Peyer's patch (tissue), 4 donors: ENCODE data around the gene CWC27.

ENCODE experiments used
- CTCF ChIP-seq, 6 experiments: fragments of 450-650 bp in 4 of 6; fragments of 200-600 bp in 2 of 6; sonication (generic) in 1 of 6; IDR thresholded peaks; one replicate each; pipeline ENCODE4 v1.5.1; 2017 to 2019; ENCODE audit warnings: antibody characterized with exemption in 6 of 6, mild to moderate bottlenecking in 3 of 6, moderate library complexity in 1 of 6
- POLR2A ChIP-seq, 2 donors: fragments of 450-650 bp; IDR thresholded peaks; one replicate each; pipeline ENCODE4 v1.5.1; 2017; ENCODE audit warnings: antibody characterized with exemption in 2 of 2, mild to moderate bottlenecking in 2 of 2, moderate library complexity in 2 of 2

GRCh38 chr5:64827703-64828102, 59.0 kb downstream of the CWC27 start:
- TF ChIP-seq CTCF (IDR thresholded peaks at IDR 0.05): no peak
- no peak for TF ChIP-seq POLR2A (IDR thresholded peaks at IDR 0.05)
